A549 (cell line): ENCODE data around the gene SMAD3.

Experiments
- CHD2 ChIP-seq: fragments of 150-350 bp; IDR thresholded peaks from 2 replicates; pipeline ENCODE4 v1.6.1; 2014; ENCODE audit warnings: low read length; ENCODE audit not compliant: partially characterized antibody
- CHD4 ChIP-seq: fragments of 200-600 bp; sonication (generic); IDR thresholded peaks from 2 replicates; pipeline ENCODE4 v1.6.1; 2016; ENCODE audit warnings: antibody characterized with exemption, mild to moderate bottlenecking, borderline replicate concordance
- CTCF ChIP-seq: fragments of >200 bp; sonication (Bioruptor Twin); formaldehyde crosslinking; IDR thresholded peaks from 3 replicates; pipeline ENCODE4 v1.5.1; 2016
- EP300 ChIP-seq, 2 experiments: fragments of >200 bp; sonication (Bioruptor Twin); formaldehyde crosslinking; IDR thresholded peaks; 2 replicates in 1 of 2; 3 replicates in 1 of 2; pipeline ENCODE4 v1.6.1; 2016 to 2017
- HDAC2 ChIP-seq: fragments of 200-600 bp; sonication (generic); IDR thresholded peaks from 2 replicates; pipeline ENCODE4 v1.6.1; 2016
- MAFK ChIP-seq: fragments of 450-650 bp; IDR thresholded peaks from 2 replicates; pipeline ENCODE4 v1.6.1; 2014; ENCODE audit not compliant: partially characterized antibody
- NFE2L2 ChIP-seq: fragments of 150-350 bp; conservative IDR thresholded peaks from 2 replicates; pipeline ENCODE4 v1.6.1; 2014; ENCODE audit warnings: low read length
- NR3C1 ChIP-seq: fragments of >200 bp; sonication (Bioruptor Twin); formaldehyde crosslinking; IDR thresholded peaks from 3 replicates; pipeline ENCODE4 v1.6.1; 2017
- POLR2A ChIP-seq: IDR thresholded peaks from 2 replicates; pipeline ENCODE4 v1.6.1; 2012; ENCODE audit warnings: mild to moderate bottlenecking, low read length
- POLR2AphosphoS2 ChIP-seq: conservative IDR thresholded peaks from 2 replicates; pipeline ENCODE4 v1.6.1; 2012; ENCODE audit warnings: low read length, improper control_type of control experiment, inconsistent platforms
- RCOR1 ChIP-seq: fragments of 150-350 bp; IDR thresholded peaks from 2 replicates; pipeline ENCODE4 v1.6.1; 2014; ENCODE audit warnings: antibody characterized with exemption, low read length, low read depth

- TF ChIP-seq EP300 (IDR thresholded peaks at IDR 0.05): no peak
- no peak for TF ChIP-seq POLR2A
- no peak for TF ChIP-seq NR3C1
- no peak for TF ChIP-seq CHD4
- no peak for TF ChIP-seq CTCF
- no peak for TF ChIP-seq NFE2L2
- TF ChIP-seq MAFK: no peak
- TF ChIP-seq CHD2: no peak
- TF ChIP-seq HDAC2: no peak
- no peak for TF ChIP-seq RCOR1
- TF ChIP-seq POLR2AphosphoS2: 0 out of 2 replicates have a peak, but pooled peaks have one; percentile 29
Observed at GRCh38 chr15:67164811-67165253, 99.4 kb downstream of the SMAD3 start.
